Breast epithelium (tissue), 4 donors: ENCODE measurements around the gene NLRP2B. TPM values are rescaled to one million over a fixed set of nuclear protein-coding genes. Genes with fewer than 3 reads are reported as not detected.
"Not testable (repeated sequence)": the region's sequence is repeated elsewhere in the genome, so short reads cannot be mapped to it uniquely, and the experiment has no call there.

Experiments
- DNase-seq, 2 donors: peaks; one replicate each; pipeline ENCODE4 v3.0.0-alpha.2; 2019; ENCODE audit warnings: low spot score in 2 of 2
- H3K27ac ChIP-seq, 2 donors: fragments of 200-600 bp; sonication (generic) in 1 of 2; one replicate each; pipeline ENCODE4 v1.5.1; 2016 to 2019; ENCODE audit warnings: mild to moderate bottlenecking in 1 of 2
- H3K27me3 ChIP-seq, 2 donors: fragments of 200-600 bp; sonication (generic) in 1 of 2; one replicate each; pipeline versions ENCODE4 v1.5.1 to v1.6.0; 2017 to 2019; ENCODE audit warnings: control low read depth in 1 of 2, mild to moderate bottlenecking in 1 of 2
- H3K36me3 ChIP-seq: fragments of 200-600 bp; one replicate; pipeline ENCODE4 v1.5.1; 2019
- H3K4me1 ChIP-seq, 2 donors: fragments of 200-600 bp; sonication (generic); one replicate each; pipeline ENCODE4 v1.5.1; 2016 to 2019; ENCODE audit warnings: control low read depth in 1 of 2
- H3K4me3 ChIP-seq, 3 donors: fragments of 200-600 bp; sonication (generic); 1 replicate in 2 of 3; 2 replicates in 1 of 3; pipeline ENCODE4 v1.5.1; 2016 to 2019; ENCODE audit warnings: mild to moderate bottlenecking in 3 of 3, moderate library complexity in 2 of 3
- H3K9me3 ChIP-seq, 2 donors: fragments of 200-600 bp; sonication (generic) in 1 of 2; one replicate each; pipeline ENCODE4 v1.5.1; 2016 to 2019; ENCODE audit warnings: control low read depth in 1 of 2
- POLR2A ChIP-seq: fragments of 450-650 bp; IDR thresholded peaks from one replicate; pipeline ENCODE4 v1.6.1; 2016; ENCODE audit warnings: antibody characterized with exemption, mild to moderate bottlenecking, moderate library complexity
- POLR2AphosphoS5 ChIP-seq, 3 donors: sonication (generic); formaldehyde crosslinking; IDR thresholded peaks; one replicate each; pipeline ENCODE4 v1.6.1; 2017; ENCODE audit warnings: antibody characterized with exemption in 3 of 3
- intact Hi-C: fragments of 100-400 bp; cut with DNase I; formaldehyde crosslinking; loops from one replicate; pipeline ENCODE4 v1.15.1; 2023; ENCODE audit warnings: low total_unique reads
- total RNA-seq, 3 donors: library from RNA; depleted of rRNA; stranded (reverse); fragments of >200 nt; gene quantifications; one replicate each; pipeline ENCODE4 v1.1.0, GENCODE V29; 2016
- TF ChIP-seq, protein P1 (sequence below), 3 donors: fragments of 450-650 bp; IDR thresholded peaks; one replicate each; pipeline ENCODE4 v1.5.1; 2016 to 2017; ENCODE audit warnings: antibody characterized with exemption in 3 of 3, mild to moderate bottlenecking in 3 of 3, moderate library complexity in 3 of 3

The NLRP2B gene
- total RNA-seq, 3 donors from 2014 or later: 0.16 to 0.73 (median 0.66) TPM

DNA sequence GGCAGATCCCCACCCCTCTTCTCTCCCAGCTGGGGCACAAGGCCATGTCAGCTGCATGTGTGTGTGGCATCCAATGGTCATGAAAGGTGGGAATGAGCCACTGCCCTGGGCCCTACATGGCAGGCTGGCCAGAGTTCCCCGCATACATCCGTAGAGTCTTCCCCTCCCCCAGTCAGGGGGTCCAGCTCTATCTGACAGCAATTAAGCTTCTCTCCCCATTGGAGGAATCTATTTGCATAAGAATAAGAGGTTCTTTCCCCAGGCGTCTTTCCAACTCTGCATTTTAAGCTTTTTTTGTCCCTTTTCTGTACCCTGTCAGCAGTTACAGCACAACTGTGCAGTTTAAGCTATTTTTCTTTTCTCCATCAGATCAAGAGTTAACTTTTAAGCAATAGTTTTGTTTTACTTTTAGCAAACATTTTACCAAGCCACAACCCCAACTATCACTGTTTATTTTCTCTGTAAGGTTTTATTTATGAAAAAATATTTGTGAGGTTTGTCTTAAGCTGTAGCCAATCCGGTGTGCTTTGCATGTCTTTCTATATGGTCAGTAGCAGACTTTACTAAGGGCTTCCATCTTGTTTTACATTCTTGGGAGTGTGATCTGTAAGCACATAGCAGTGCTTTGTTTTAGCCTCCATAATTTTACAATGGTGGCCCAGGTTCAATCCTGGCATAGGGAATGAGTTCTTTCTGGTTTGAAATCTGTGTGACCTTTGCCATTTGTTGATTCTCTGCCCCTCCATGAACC is 28.7 kb downstream of the NLRP2B start:
- H3K27me3 ChIP-seq: no peaks in the 10 kb centered on the region
- no peak for DNase-seq
- H3K27ac ChIP-seq: no peak overlapping the region
- no peaks in the 10 kb centered on the region for H3K4me1 ChIP-seq
- intact Hi-C loops: no loop called here
- no peaks in the 10 kb centered on the region for H3K36me3 ChIP-seq
- H3K4me3 ChIP-seq: no peak overlapping the region
- TF ChIP-seq POLR2AphosphoS5 (IDR thresholded peaks at IDR 0.05) (no peak), POLR2A (no peak)
- TF ChIP-seq, protein P1, sequence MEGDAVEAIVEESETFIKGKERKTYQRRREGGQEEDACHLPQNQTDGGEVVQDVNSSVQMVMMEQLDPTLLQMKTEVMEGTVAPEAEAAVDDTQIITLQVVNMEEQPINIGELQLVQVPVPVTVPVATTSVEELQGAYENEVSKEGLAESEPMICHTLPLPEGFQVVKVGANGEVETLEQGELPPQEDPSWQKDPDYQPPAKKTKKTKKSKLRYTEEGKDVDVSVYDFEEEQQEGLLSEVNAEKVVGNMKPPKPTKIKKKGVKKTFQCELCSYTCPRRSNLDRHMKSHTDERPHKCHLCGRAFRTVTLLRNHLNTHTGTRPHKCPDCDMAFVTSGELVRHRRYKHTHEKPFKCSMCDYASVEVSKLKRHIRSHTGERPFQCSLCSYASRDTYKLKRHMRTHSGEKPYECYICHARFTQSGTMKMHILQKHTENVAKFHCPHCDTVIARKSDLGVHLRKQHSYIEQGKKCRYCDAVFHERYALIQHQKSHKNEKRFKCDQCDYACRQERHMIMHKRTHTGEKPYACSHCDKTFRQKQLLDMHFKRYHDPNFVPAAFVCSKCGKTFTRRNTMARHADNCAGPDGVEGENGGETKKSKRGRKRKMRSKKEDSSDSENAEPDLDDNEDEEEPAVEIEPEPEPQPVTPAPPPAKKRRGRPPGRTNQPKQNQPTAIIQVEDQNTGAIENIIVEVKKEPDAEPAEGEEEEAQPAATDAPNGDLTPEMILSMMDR (IDR thresholded peaks at IDR 0.05): no peak
- peaks cover 14 to 19% of the 10 kb centered on the region in 2 donors for H3K9me3 ChIP-seq

DNA sequence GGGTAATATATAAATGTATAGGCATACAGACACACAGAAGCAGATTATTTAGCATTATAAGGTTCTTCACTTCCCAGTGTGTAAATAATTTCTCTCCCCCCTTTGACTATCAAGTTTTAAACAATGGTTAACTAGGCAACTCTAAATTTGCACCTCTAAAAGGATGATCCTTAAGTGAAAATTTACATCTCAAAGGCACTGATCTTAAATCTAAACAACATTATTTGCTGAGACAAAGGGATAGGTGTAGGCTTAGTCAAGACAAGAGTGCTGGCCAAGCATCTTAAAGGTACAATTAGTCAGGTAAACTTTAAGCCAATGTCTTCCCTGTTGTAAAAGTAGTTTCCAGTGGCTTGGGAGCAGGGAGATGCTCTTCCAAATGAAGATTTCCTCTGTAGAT is 33.0 kb downstream of the NLRP2B start:
- Histone ChIP-seq H3K4me3 (no peak overlapping the region), H3K36me3 (no peaks in the 10 kb centered on the region), H3K9me3 (no peaks in the 10 kb centered on the region), H3K27me3 (no peaks in the 10 kb centered on the region), H3K4me1 (no peaks in the 10 kb centered on the region), H3K27ac (no peak overlapping the region)
- no peak for DNase-seq
- intact Hi-C loops: no loop called here
- TF ChIP-seq POLR2AphosphoS5 (IDR thresholded peaks at IDR 0.05): no peak
- no peak for TF ChIP-seq POLR2A
- TF ChIP-seq, protein P1 (IDR thresholded peaks at IDR 0.05): no peak

DNA sequence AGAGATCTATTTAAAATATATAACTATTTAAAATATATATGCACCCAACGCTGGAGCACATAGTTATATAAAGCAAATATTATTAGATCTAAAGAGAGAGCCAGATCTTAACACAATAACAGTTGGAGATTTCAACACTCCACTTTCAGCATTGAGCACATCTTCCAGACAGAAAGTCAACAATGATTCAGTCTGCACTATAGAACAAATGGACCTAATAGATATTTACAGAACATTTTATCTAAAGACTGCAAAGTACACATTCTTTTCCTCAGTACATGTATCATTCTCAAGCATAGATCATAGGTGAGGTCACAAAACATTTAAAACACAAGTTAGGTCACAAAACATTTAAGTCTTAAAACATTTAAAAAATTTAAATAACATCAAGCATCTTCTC is 36.4 kb downstream of the NLRP2B start:
- H3K4me1 ChIP-seq: no peaks in the 10 kb centered on the region
- no peaks in the 10 kb centered on the region for H3K36me3 ChIP-seq
- TF ChIP-seq, protein P1 (IDR thresholded peaks at IDR 0.05): no peak
- TF ChIP-seq POLR2AphosphoS5 (IDR thresholded peaks at IDR 0.05) (no peak), POLR2A (no peak)
- H3K27me3 ChIP-seq: no peaks in the 10 kb centered on the region
- intact Hi-C loops: no loop called here
- H3K4me3 ChIP-seq: no peak overlapping the region
- H3K9me3 ChIP-seq: peaks cover 2 to 7% of the 10 kb centered on the region in 2 donors
- no peak for DNase-seq
- H3K27ac ChIP-seq: no peak overlapping the region

DNA sequence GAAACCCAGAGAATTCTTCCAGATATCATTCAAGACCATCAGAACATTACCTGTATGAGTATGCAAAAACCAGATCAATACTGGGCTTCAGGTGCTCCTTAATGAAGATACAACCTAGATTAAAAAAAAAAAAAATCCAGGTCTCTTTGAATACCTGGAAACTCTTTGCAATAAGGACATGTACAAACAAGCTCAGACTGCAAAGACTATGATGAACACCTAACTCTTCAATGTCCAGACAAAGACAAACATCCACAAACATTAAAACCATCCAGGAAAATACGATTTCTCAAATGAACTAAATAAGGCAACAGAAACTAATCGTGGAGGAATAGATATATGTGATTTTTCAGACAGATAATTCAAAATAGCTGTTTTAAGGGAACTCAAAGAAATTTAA is 38.7 kb downstream of the NLRP2B start:
- H3K4me3 ChIP-seq: no peak overlapping the region
- no peaks in the 10 kb centered on the region for H3K36me3 ChIP-seq
- intact Hi-C loops: no loop called here
- no peak overlapping the region for H3K27ac ChIP-seq
- TF ChIP-seq, protein P1 (IDR thresholded peaks at IDR 0.05): no peak
- TF ChIP-seq POLR2AphosphoS5 (IDR thresholded peaks at IDR 0.05) (no peak), POLR2A (no peak)
- H3K4me1 ChIP-seq: no peaks in the 10 kb centered on the region
- H3K27me3 ChIP-seq: no peaks in the 10 kb centered on the region
- H3K9me3 ChIP-seq: peaks cover 4 to 28% of the 10 kb centered on the region in 2 donors
- no peak for DNase-seq

DNA sequence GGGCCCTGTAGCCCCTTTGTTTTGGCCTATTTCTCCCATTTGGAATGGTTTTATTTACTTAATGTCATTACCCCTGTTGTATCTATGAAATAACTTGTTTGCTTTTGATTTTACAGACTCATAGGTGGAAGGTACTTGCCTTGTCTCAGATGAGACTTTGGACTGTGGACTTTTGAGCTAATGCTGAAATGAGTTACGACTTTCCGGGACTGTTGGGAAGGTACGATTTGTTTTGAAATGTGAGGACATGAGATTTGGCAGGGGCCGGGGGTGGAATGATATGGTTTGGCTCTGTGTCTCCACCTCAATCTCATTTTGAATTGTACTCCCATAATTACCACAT is 39.4 kb downstream of the NLRP2B start:
- intact Hi-C loops: no loop called here
- Histone ChIP-seq H3K36me3 (no peaks in the 10 kb centered on the region), H3K27me3 (no peaks in the 10 kb centered on the region), H3K4me3 (no peak overlapping the region), H3K9me3 (peaks cover 4 to 34% of the 10 kb centered on the region in 2 donors), H3K4me1 (no peaks in the 10 kb centered on the region), H3K27ac (no peak overlapping the region)
- TF ChIP-seq POLR2A (no peak), POLR2AphosphoS5 (IDR thresholded peaks at IDR 0.05) (no peak)
- TF ChIP-seq, protein P1 (IDR thresholded peaks at IDR 0.05): no peak
- DNase-seq: no peak

DNA sequence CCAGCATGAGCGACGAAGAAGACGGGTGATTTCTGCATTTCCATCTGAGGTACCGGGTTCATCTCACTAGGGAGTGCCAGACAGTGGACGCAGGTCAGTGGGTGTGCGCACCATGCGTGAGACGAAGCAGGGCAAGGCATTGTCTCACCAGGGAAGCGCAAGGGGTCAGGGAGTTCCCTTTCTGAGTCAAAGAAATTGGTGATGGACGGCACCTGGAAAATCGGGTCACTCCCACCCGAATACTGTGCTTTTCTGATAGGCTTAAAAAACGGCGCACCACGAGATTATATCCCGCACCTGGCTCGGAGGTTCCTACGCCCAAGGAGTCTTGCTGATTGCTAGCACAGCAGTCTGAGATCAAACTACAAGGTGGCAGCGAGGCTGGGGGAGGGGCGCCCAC is 50.6 kb downstream of the NLRP2B start:
- H3K27ac ChIP-seq, H3K36me3 ChIP-seq, H3K4me1 ChIP-seq, H3K27me3 ChIP-seq, H3K4me3 ChIP-seq, intact Hi-C loops, DNase-seq: not testable (repeated sequence)
- peaks cover 25 to 38% of the 10 kb centered on the region in 2 donors for H3K9me3 ChIP-seq
